ENCODE results near the gene HERPUD1. TPM values are rescaled to one million over a fixed set of nuclear protein-coding genes. Genes with fewer than 3 reads are reported as not detected.
A peak's percentile ranks its signal among the peaks of the same experiment; 100 is the strongest.
"Not testable (repeated sequence)": the region's sequence is repeated elsewhere in the genome, so short reads cannot be mapped to it uniquely, and the experiment has no call there.

The HERPUD1 gene
- total RNA-seq, 3 donors from 2014 or later = 123 to 162 (median 149) TPM

DNA sequence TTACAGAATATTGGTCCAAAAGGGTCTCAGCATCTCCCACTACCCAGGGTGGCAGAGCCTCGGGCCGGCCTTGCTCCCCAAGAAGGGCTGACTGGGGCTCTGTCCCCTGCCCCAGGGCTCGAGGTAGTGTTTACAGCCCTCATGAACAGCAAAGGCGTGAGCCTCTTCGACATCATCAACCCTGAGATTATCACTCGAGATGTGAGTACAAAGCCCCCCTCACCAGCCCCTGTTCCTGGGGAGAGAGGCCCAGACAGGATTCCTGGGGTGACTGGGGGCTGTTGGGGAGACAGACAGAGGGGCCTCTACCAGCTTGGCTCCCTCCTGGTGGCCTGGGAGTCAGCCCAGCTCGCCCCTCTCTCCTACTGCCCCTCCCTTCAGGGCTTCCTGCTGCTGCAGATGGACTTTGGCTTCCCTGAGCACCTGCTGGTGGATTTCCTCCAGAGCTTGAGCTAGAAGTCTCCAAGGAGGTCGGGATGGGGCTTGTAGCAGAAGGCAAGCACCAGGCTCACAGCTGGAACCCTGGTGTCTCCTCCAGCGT lies 51.3 kb downstream of the HERPUD1 start:
- Histone ChIP-seq H3K27me3 (no peaks in the 10 kb centered on the region), H3K27ac (no peak overlapping the region), H3K4me3 (no peak overlapping the region), H3K36me3 (no peaks in the 10 kb centered on the region), H3K9me3 (no peaks in the 10 kb centered on the region), H3K4me1 (no peaks in the 10 kb centered on the region)
- no peak for DNase-seq (ENCODE audit: low spot score in 2 of 2)
- TF ChIP-seq POLR2A (IDR thresholded peaks at IDR 0.05) (no peak), POLR2AphosphoS5 (IDR thresholded peaks at IDR 0.05) (no peak)
- TF ChIP-seq, protein P1, sequence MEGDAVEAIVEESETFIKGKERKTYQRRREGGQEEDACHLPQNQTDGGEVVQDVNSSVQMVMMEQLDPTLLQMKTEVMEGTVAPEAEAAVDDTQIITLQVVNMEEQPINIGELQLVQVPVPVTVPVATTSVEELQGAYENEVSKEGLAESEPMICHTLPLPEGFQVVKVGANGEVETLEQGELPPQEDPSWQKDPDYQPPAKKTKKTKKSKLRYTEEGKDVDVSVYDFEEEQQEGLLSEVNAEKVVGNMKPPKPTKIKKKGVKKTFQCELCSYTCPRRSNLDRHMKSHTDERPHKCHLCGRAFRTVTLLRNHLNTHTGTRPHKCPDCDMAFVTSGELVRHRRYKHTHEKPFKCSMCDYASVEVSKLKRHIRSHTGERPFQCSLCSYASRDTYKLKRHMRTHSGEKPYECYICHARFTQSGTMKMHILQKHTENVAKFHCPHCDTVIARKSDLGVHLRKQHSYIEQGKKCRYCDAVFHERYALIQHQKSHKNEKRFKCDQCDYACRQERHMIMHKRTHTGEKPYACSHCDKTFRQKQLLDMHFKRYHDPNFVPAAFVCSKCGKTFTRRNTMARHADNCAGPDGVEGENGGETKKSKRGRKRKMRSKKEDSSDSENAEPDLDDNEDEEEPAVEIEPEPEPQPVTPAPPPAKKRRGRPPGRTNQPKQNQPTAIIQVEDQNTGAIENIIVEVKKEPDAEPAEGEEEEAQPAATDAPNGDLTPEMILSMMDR (IDR thresholded peaks at IDR 0.05) = no peak
- intact Hi-C loops (cut with DNase I; ENCODE audit: low total_unique reads) = no loop called here

DNA sequence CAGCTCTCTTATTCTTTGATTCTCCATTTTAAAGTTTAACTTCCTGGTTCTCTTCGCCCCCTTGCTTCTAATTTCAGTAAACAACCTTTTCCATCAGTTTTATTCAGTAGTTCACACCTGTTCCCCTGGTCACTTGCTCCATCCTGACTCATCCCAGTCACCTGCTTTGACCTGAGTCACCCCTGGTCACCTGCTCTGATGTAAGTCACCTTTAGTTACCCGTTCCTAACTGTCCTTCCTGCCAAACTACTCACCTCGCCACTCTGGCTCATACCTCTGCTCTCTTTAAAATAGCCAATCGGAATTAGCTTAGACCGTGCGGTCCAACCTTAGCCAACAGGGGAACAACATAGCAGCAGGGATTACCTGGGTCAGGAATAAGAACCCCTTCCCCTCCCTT lies 52.7 kb downstream of the HERPUD1 start:
- Histone ChIP-seq H3K4me1 (no peaks in the 10 kb centered on the region), H3K36me3 (no peaks in the 10 kb centered on the region), H3K9me3 (no peaks in the 10 kb centered on the region), H3K27ac (no peak overlapping the region), H3K4me3 (no peak overlapping the region), H3K27me3 (no peaks in the 10 kb centered on the region)
- no peak for DNase-seq (ENCODE audit: low spot score in 2 of 2)
- intact Hi-C loops (cut with DNase I; ENCODE audit: low total_unique reads) = no loop called here
- TF ChIP-seq POLR2AphosphoS5 (IDR thresholded peaks at IDR 0.05) (no peak), POLR2A (IDR thresholded peaks at IDR 0.05) (no peak)
- TF ChIP-seq, protein P1 (IDR thresholded peaks at IDR 0.05) = no peak

- Histone ChIP-seq H3K27ac (peak overlapping the region; percentile 36 to 38), H3K9me3 (no peaks in the 10 kb centered on the region), H3K4me1 (peaks cover 0 to 5% of the 10 kb centered on the region in 2 donors), H3K27me3 (no peaks in the 10 kb centered on the region), H3K36me3 (no peaks in the 10 kb centered on the region), H3K4me3 (no peak overlapping the region)
- DNase-seq (ENCODE audit: low spot score in 2 of 2) = no peak
- no peak for TF ChIP-seq POLR2A (IDR thresholded peaks at IDR 0.05)
- TF ChIP-seq POLR2AphosphoS5 (IDR thresholded peaks at IDR 0.05) = no peak
- TF ChIP-seq, protein P1 (IDR thresholded peaks at IDR 0.05) = no peak
- intact Hi-C loops (cut with DNase I; ENCODE audit: low total_unique reads) = no loop called here
These were observed 53.5 kb downstream of the HERPUD1 start for GRCh38 chr16:56985288-56985961.

DNA sequence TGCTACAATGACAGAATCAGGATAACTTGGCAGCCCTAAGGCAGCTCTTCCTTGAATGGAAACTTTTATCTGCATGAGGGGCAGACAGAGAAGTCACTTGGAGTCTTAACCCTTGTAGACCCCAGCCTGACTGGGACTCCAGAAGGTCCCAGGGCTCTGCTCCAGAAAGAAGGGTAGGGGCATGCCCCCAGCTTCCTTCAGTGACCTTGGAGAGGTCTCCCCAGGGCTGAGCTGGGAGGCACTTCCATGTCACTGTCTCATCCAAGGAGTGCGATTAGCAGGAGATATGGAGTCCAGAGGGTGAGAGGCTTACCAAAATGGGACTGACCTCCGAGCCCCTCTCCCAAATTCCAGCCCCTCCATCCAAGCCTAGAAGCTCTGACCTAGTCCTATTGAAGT lies 54.0 kb downstream of the HERPUD1 start:
- intact Hi-C loops (cut with DNase I; ENCODE audit: low total_unique reads) = no loop called here
- Histone ChIP-seq H3K27me3 (no peaks in the 10 kb centered on the region), H3K4me3 (no peak overlapping the region), H3K9me3 (no peaks in the 10 kb centered on the region), H3K27ac (peak overlapping the region; percentile 36 to 38), H3K36me3 (no peaks in the 10 kb centered on the region), H3K4me1 (peaks cover 0 to 5% of the 10 kb centered on the region in 2 donors)
- DNase-seq (ENCODE audit: low spot score in 2 of 2) = no peak
- TF ChIP-seq, protein P1 (IDR thresholded peaks at IDR 0.05) = no peak
- no peak for TF ChIP-seq POLR2A (IDR thresholded peaks at IDR 0.05)
- no peak for TF ChIP-seq POLR2AphosphoS5 (IDR thresholded peaks at IDR 0.05)

GRCh38 chr16:56986361-56986760 lies 54.4 kb downstream of the HERPUD1 start:
- intact Hi-C loops (cut with DNase I; ENCODE audit: low total_unique reads) = no loop called here
- H3K36me3 ChIP-seq = no peaks in the 10 kb centered on the region
- H3K9me3 ChIP-seq = no peaks in the 10 kb centered on the region
- TF ChIP-seq, protein P1 (IDR thresholded peaks at IDR 0.05) = no peak
- TF ChIP-seq POLR2A (IDR thresholded peaks at IDR 0.05) = no peak
- no peak for TF ChIP-seq POLR2AphosphoS5 (IDR thresholded peaks at IDR 0.05)
- H3K27me3 ChIP-seq = no peaks in the 10 kb centered on the region
- peak overlapping the region; percentile 36 to 38 for H3K27ac ChIP-seq
- DNase-seq (ENCODE audit: low spot score in 2 of 2) = no peak
- no peak overlapping the region for H3K4me3 ChIP-seq
- peaks cover 0 to 5% of the 10 kb centered on the region in 2 donors for H3K4me1 ChIP-seq

DNA sequence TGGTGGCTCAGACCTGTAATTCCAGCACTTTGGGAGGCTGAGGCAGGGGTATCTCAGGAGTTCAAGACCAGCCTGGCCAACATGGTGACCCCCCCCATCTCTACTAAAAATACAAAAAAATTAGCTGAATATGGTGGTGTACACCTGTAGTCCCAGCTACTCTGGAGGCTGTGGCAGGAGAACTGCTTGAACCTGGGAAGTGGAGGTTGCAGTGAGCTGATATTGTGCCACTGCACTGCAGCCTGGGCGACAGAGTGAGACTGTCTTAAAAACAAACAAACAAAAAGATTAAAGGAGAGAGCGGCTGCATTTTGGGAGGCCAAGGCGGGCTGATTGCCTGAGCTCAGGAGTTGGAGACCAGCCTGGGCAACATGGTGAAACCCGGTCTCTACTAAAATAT lies 55.0 kb downstream of the HERPUD1 start:
- H3K9me3 ChIP-seq; H3K27me3 ChIP-seq; H3K4me3 ChIP-seq; intact Hi-C loops (cut with DNase I; ENCODE audit: low total_unique reads); H3K4me1 ChIP-seq; DNase-seq (ENCODE audit: low spot score in 2 of 2); H3K36me3 ChIP-seq; H3K27ac ChIP-seq: not testable (repeated sequence)
